HepG2 (cell line): ENCODE measurements around the gene TP53BP2. TPM values are rescaled to one million over a fixed set of nuclear protein-coding genes. Genes with fewer than 3 reads are reported as not detected.

Experiments
- ATAC-seq: fragments of 200-7000 bp; cut with Tn5 transposase; 3 replicates; pipeline ENCODE4 v1.9.1; 2020; ENCODE audit warnings: mild to moderate bottlenecking, moderate library complexity
- BruUV-seq: library from RNA; stranded (reverse); fragments of 400-500 nt; replicated peaks from 2 replicates; lab custom pipeline; 2021; lab: Mats Ljungman, UMichigan
- CTCF ChIA-PET: fragments of 300-600 bp; formaldehyde crosslinking; extraction: SDS; loops from one replicate; lab custom pipeline; 2021; ENCODE audit warnings: low total read pairs, inconsistent platforms, low intra/inter-chr PET ratio; lab: Yijun Ruan, JAX
- POLR2A ChIA-PET: fragments of 350-600 bp; sonication (Branson Sonifier 250); formaldehyde crosslinking; loops from one replicate; lab custom pipeline; 2020; ENCODE audit warnings: antibody characterized with exemption, inconsistent platforms; lab: Yijun Ruan, JAX
- DNase-seq: peaks from one replicate; pipeline ENCODE4 v3.0.0-alpha.2; 2015; ENCODE audit warnings: low spot score
- FAIRE-seq: peaks from 3 replicates; lab custom pipeline; 2011; peaks lifted over from hg19 to GRCh38; lab: Jason Lieb, UNC
- H2AFZ ChIP-seq: one replicate; pipeline ENCODE4 v1.6.1; 2011; ENCODE audit warnings: low read length, inconsistent platforms
- H3K27ac ChIP-seq: fragments of 300-600 bp; 3 replicates; pipeline ENCODE4 v1.8.0; 2011; ENCODE audit warnings: mixed run types, mild to moderate bottlenecking, mixed read lengths, low read length, inconsistent platforms; ENCODE audit not compliant: insufficient read depth; ENCODE audit errors: extremely low read length
- H3K27me3 ChIP-seq, 2 experiments: fragments of 200-600 bp in 1 of 2; 2 replicates in 1 of 2; 3 replicates in 1 of 2; pipeline versions ENCODE4 v1.6.0 to v1.8.0; 2011; ENCODE audit warnings: low read length in 2 of 2, mild to moderate bottlenecking in 2 of 2, moderate library complexity in 2 of 2, inconsistent platforms in 1 of 2; ENCODE audit not compliant: insufficient read depth in 2 of 2, control insufficient read depth in 1 of 2
- H3K36me3 ChIP-seq, 2 experiments: fragments of 200-600 bp in 1 of 2; replicated peaks in 1 of 2; 2 replicates in 1 of 2; 3 replicates in 1 of 2; pipeline versions ENCODE4 v1.5.1 to v1.8.0; 2011; ENCODE audit warnings: low read length in 2 of 2, inconsistent platforms in 1 of 2; ENCODE audit not compliant: insufficient read depth in 2 of 2, control insufficient read depth in 1 of 2
- H3K4me1 ChIP-seq: 2 replicates; pipeline ENCODE4 v1.5.1; 2012; ENCODE audit warnings: low read length, inconsistent platforms; ENCODE audit not compliant: insufficient read depth
- H3K4me2 ChIP-seq: 2 replicates; pipeline ENCODE4 v1.6.0; 2011; ENCODE audit warnings: low read depth, low read length, inconsistent platforms
- H3K4me3 ChIP-seq, 3 experiments: fragments of 200-600 bp in 1 of 3; sonication (generic), shearing (Covaris generic) in 1 of 3; replicated peaks in 1 of 3; 2 replicates each; pipeline ENCODE4 v1.5.1; 2011 to 2016; ENCODE audit warnings: low read length in 3 of 3, inconsistent platforms in 2 of 3, low read depth in 2 of 3, mild to moderate bottlenecking in 2 of 3, control low read depth in 1 of 3, mixed read lengths in 1 of 3; ENCODE audit not compliant: insufficient read depth in 1 of 3
- H3K79me2 ChIP-seq: one replicate; pipeline ENCODE4 v1.6.1; 2011; ENCODE audit warnings: low read length, inconsistent platforms; ENCODE audit not compliant: insufficient read depth
- H3K9ac ChIP-seq: 2 replicates; pipeline ENCODE4 v1.6.0; 2011; ENCODE audit warnings: mild to moderate bottlenecking, low read depth, low read length, inconsistent platforms; ENCODE audit not compliant: insufficient read depth
- H3K9me3 ChIP-seq: 2 replicates; pipeline ENCODE4 v1.5.1; 2012; ENCODE audit warnings: mild to moderate bottlenecking, low read length
- H4K20me1 ChIP-seq: 2 replicates; pipeline ENCODE4 v1.6.0; 2011; ENCODE audit warnings: inconsistent platforms, mild to moderate bottlenecking, low read length, moderate library complexity; ENCODE audit not compliant: insufficient read depth
- BHLHE40 ChIP-seq: IDR thresholded peaks from 2 replicates; pipeline ENCODE4 v1.6.1; 2011; ENCODE audit warnings: low read length, improper control_type of control experiment
- E2F2 ChIP-seq: sonication (generic); formaldehyde crosslinking; IDR thresholded peaks from 2 replicates; pipeline ENCODE4 v1.4.0; 2020; ENCODE audit warnings: missing genetic modification reagents, borderline replicate concordance
- FUBP1 ChIP-seq: sonication (generic); formaldehyde crosslinking; IDR thresholded peaks from 2 replicates; pipeline ENCODE4 v1.5.1; 2020; ENCODE audit warnings: missing genetic modification reagents, mild to moderate bottlenecking, borderline replicate concordance
- GPBP1L1 ChIP-seq: sonication (generic); formaldehyde crosslinking; IDR thresholded peaks from 2 replicates; pipeline ENCODE4 v1.5.0; 2020; ENCODE audit warnings: mild to moderate bottlenecking, missing genetic modification reagents
- NBN ChIP-seq: fragments of 450-650 bp; conservative IDR thresholded peaks from 2 replicates; pipeline ENCODE4 v1.6.1; 2017
- ZIK1 ChIP-seq: sonication (generic); formaldehyde crosslinking; IDR thresholded peaks from 2 replicates; pipeline ENCODE4 v1.5.0; 2020; ENCODE audit warnings: mild to moderate bottlenecking, low read depth, missing genetic modification reagents, borderline replicate concordance
- ZNF142 ChIP-seq: sonication (generic); formaldehyde crosslinking; IDR thresholded peaks from 2 replicates; pipeline ENCODE4 v1.4.0; 2020; ENCODE audit warnings: missing genetic modification reagents
- ZNF512B ChIP-seq: sonication (generic); formaldehyde crosslinking; IDR thresholded peaks from 2 replicates; pipeline ENCODE4 v1.5.1; 2020; ENCODE audit warnings: missing genetic modification reagents, mild to moderate bottlenecking, borderline replicate concordance
- WGBS: methylation state at CpG from one replicate; pipeline ENCODE4 v1.1.6; 2017; ENCODE audit warnings: low lambda C conversion rate; 5-methylcytosine and 5-hydroxymethylcytosine counted together
- in situ Hi-C: cut with HindIII; loops from 2 replicates; pipeline ENCODE4 v1.10.0; 2017; ENCODE audit warnings: low pct_unique_long_range_greater_than_20kb; ENCODE audit not compliant: extremely low pct_ligation_motif_present
- intact Hi-C: fragments of 100-400 bp; cut with micrococcal nuclease; formaldehyde crosslinking; loops from one replicate; pipeline ENCODE4 v1.10.0; 2022; ENCODE audit not compliant: unreplicated experiment
- polyA plus RNA-seq, 8 experiments: library from polyadenylated mRNA; depleted of rRNA in 3 of 8; stranded (reverse) in 7 of 8; unstranded in 1 of 8; fragments of >200 nt; fragmentation: Illumina TruSeq in 4 of 8; extraction: Trizol in 4 of 8; gene quantifications; 2 replicates each; pipeline versions ENCODE4 v1.2.1 to v1.2.3, GENCODE V29; 2011 to 2016; ENCODE audit warnings: low read depth in 4 of 8, missing spikeins in 1 of 8, mixed read lengths in 1 of 8; ENCODE audit not compliant: insufficient read depth in 1 of 8
- total RNA-seq, 5 experiments: library from RNA; depleted of rRNA; stranded (reverse); fragments of >200 nt; fragmentation: Illumina TruSeq; extraction: Trizol; gene quantifications; 2 replicates each; pipeline ENCODE4 v1.2.3, GENCODE V29; 2016; ENCODE audit warnings: low read depth in 1 of 5

TP53BP2 gene
- total and polyA plus RNA-seq, 2 of the 13 experiments (the other 11 are each of a cell fraction or from before 2014, with no cell fraction given), result 10.0 to 14.0 TPM

- POLR2A ChIA-PET, result interaction anchor here (0.9 kb wide), 1 partner anchor 8 kb away, joined by 3 read pairs; no protein-coding TSS in a partner anchor
- intact Hi-C loops (no loop called here), in situ Hi-C loops (no loop called here)
- no TSS peak for BruUV-seq
- DNase-seq (no peak), FAIRE-seq (no peak), ATAC-seq (no peak)
- 0 out of 2 replicates have a peak, but pooled peaks cover 10% of the 10 kb centered on the region for H3K4me1 ChIP-seq
- H3K27me3 ChIP-seq, result no peaks in the 10 kb centered on the region
- no peak overlapping the region for H3K4me2 ChIP-seq
- H3K9ac ChIP-seq, result no peak overlapping the region
- no peaks in the 10 kb centered on the region for H3K9me3 ChIP-seq
- no peaks in the 10 kb centered on the region for H3K79me2 ChIP-seq
- no peak overlapping the region for H3K27ac ChIP-seq
- H2AFZ ChIP-seq, result no peak overlapping the region
- CTCF ChIA-PET, result no interaction called here
- WGBS, result 90% methylated on average over 16 of the region's 20 CpGs
- H3K36me3 ChIP-seq, result no peaks in the 10 kb centered on the region
- H4K20me1 ChIP-seq, result no peaks in the 10 kb centered on the region
- H3K4me3 ChIP-seq, result no peak overlapping the region
- TF ChIP-seq ZNF512B (no peak), BHLHE40 (no peak), NBN (no peak), FUBP1 (CRISPR knock-in tag) (no peak), E2F2 (CRISPR knock-in tag) (no peak), ZIK1 (CRISPR knock-in tag) (no peak), GPBP1L1 (CRISPR knock-in tag) (no peak), ZNF142 (no peak)
Observed at GRCh38 chr1:223756806-223757700, 88.7 kb downstream of the TP53BP2 start.
